HG02870 (cell line): ENCODE results near the gene GTF3C4.

Source experiments
- ATAC-seq: cut with Tn5 transposase; IDR thresholded peaks from one replicate; pipeline ENCODE4 v1.9.1; 2021; ENCODE audit warnings: mild to moderate bottlenecking, moderate library complexity; ENCODE audit not compliant: unreplicated experiment

Gene GTF3C4

DNA sequence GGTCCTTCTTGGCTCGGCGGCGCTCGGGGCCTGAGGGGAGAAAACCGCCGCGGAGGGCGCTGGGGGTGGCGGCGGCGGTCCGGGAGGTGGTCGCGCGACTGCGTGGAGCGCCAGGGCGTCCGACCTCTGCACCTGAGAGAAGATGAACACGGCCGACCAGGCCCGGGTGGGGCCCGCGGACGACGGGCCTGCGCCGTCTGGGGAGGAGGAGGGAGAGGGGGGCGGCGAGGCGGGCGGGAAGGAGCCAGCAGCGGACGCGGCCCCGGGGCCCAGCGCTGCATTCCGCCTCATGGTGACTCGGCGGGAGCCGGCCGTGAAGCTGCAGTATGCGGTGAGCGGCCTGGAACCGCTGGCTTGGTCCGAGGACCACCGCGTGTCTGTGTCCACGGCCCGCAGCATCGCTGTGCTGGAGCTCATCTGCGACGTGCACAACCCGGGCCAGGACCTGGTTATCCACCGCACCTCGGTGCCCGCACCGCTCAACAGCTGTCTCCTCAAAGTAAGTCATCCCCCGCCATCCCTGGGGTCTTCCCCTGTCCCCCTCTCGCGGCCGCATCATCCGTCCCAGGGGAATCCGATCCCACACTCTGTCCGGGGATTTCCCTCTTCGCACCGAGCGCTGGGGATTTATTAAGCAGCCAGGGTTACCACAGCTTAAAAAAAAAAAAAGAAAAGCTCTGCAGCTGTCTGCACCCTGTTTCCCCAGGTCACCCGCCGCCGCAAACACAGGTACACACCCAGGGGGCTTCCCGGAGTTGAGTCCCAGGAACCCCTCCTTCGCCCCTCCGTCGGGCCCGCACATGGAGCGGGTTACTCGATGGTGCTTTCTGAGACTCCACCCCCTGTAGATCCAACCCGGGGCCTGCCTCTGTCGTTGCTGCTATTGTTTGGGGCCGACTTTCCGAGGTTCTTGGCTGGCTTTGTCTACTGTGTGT lies at the start of gene GTF3C4:
TSS of gene GTF3C4 (plus strand) at position 8 of the 935 bp plus-strand sequence. CDS start at position 143, 135 bp downstream.
- peak; percentile 51 for ATAC-seq

GRCh38 chr9:132622159-132622558 lies 48.1 kb upstream of the GTF3C4 start:
- ATAC-seq, result no peak

DNA sequence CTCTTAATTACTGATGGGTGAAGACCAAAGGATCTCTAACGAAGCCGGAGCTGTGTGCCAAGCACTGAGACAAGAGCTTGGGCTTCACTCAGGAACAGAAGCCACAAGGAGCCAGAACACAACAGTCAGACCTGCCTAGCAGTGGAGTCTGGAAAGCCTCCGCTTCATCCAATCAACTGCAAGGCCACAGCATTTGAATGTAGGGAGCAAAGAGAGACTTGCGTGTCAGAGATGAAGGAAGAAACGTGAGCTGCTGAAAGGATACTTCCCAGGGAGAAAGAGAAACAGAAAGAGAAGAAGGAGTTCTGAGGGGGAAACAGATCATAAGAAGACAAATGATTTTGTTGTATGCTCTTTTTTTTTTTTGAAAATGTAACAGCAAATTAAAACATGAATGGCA lies 44.0 kb upstream of the GTF3C4 start:
- no peak for ATAC-seq

DNA sequence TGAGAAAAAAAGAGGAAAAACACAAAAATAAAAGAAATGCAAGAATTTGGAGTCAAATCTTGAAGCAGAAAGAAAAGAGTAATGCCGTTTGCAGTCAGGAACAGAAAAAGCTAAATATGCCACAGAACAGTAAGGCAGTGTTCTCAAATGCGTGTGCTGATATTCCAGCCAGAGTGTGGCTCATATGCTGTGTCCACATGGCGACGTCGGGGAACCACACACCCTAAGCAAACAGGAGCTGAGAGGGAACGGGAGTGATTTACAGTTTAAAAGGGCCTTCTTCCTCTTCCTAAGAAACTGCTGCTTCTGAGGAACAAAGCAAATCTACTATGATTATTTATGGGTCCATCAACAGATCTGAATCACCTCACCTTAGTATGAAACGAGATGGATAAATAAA lies 43.2 kb upstream of the GTF3C4 start:
- ATAC-seq, result no peak

DNA sequence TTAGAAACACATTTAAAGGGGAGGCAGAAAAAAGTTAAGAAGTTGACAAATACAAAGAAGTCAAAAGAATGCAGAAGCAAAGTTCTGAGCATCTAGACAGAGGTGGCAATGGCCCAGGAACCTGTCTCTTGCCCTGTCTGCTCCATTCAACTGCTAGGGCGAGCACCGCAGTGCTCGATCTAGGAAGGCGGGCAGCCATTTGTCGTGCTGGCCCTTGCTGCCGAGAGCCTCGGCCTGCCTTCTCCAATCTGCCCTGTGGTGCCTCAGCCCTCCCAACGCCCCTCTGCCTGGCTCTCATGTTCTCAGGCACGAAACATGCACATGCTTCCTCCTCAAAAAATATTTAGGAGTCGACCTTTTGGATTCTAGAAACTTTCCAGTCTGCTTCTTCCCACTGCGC lies 42.7 kb upstream of the GTF3C4 start:
- ATAC-seq, result no peak

GRCh38 chr9:132628746-132629145 lies 41.5 kb upstream of the GTF3C4 start:
- ATAC-seq, result no peak

GRCh38 chr9:132630116-132630515 lies 40.1 kb upstream of the GTF3C4 start:
- no peak for ATAC-seq

GRCh38 chr9:132630811-132631210 lies 39.5 kb upstream of the GTF3C4 start:
- no peak for ATAC-seq

DNA sequence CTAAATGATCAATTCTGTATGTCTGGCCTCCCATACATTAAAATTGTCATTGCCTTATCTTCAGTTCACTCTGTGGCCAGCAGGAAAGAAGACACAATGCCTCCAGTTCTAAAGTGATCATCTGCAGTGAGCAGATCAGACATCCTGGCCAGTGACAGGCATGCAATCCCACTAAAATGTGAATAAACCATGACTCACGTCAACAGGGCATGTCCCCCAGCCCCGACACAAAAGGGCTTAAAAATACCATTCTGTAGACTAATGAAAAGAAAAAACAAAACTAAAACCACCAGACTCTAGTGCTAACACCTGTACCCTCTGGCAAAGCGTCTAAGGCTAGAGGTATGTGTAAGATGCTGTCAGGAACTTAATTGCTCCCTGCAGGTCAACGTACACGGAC lies 39.0 kb upstream of the GTF3C4 start:
- no peak for ATAC-seq

- ATAC-seq, result no peak
Measured at GRCh38 chr9:132631685-132632084, 38.6 kb upstream of the GTF3C4 start.

DNA sequence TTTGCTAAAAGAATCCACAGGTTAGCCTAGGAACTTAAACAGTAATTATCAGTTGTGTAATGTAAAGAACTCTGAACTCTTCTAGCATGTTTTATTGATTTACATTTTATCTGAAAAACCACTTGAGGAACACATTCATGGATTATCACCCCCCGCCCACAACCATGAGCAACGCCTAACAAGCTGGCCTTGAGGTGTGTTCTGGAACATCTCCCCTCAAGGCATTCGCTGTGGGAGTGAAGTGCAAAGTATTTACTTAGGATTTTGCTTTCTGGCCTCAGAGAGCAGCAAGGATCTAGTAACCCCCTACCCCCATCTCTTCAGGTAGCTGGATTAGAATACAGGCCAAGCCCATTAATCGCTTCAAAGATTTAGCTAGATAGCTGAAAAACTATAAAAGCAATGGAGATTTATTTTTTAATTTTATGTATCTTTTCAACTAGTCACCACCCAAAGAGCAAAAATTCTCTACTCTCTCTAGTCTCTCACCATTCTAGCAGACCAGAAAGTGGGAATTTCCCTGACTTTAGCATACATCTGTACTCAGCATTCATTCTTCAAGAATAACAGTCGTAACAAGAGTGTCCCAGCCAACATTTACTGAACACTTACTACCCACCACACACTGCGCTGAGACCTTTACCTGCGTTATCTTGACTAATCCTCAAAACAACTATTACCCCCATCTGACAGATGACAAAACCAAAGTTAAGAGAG lies 37.7 kb upstream of the GTF3C4 start:
- ATAC-seq, result no peak

DNA sequence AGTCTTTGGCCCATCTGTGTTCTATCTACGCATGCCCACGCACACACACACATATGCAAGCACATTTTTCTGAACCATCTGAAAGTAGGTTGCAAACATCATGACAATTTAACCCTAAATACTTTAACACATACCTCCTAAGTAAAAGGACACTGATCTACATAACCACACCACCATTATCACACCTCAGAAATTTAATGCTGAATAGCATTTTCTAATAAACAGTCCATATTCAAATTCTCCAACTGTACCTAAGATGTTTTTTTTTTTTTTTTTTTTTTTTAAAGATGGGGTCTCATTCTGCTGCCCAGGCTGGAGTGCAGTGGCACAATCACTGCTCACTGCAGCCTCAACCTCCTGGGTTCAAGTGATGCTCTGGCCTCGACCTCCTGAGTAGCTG lies 35.9 kb upstream of the GTF3C4 start:
- ATAC-seq, result no peak

- no peak for ATAC-seq
Measured at GRCh38 chr9:132637351-132637750, 32.9 kb upstream of the GTF3C4 start.

DNA sequence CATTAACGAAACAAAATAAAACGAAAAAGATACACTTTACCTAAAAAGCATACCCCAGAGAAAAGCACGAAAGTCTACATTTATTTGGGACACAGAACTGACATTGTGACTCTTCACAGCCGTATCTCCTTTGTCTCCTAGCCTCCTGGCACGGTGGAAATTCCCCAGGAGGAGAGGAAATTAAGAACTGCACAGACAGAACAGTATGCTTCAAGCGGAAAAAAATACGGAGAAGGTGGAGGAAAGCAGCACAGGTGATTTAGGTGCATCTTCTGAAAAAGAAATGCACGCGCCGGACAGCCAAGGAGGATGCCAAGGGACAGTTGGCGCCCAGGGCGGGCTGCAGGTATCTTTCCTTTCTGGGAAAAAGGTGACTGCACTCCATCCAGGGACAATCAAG lies 32.5 kb upstream of the GTF3C4 start:
- ATAC-seq, result no peak

DNA sequence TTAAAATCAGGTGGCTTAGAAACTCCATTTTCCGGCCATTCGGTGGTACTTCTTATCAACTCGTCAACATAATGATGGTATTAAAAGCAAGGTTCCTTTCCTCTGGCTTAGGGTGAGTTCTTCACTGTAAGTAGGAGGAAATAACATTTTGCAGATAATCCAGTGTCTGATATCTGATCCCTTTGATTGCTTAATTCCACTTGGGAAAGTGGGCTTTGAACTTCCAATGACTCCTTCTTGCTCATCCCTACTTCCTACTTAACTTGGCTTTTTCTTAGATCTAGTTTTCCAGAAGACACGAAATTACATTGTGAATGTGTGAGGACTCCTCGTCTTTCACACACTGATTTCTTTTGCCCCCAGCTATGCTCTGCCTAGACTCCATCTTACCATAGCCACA lies 32.0 kb upstream of the GTF3C4 start:
- no peak for ATAC-seq

DNA sequence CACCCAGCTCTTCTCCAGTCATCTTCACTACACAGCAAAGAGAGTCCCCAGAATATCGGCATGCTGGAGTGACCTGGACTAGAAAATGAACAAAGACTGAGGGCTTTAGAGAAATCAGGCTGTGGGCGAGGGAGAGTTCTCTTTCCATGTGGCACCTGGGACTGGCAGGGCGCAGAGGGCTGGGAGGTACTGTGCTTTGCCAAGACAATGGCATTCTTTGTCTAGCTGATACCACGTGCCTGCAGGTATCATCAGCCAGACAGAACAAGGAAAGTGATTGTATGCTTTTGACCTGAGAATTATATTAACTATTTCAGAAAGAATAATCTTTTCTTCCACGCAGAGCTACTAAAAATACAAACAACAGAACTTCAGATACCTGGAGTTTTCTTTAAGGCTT lies 30.9 kb upstream of the GTF3C4 start:
- ATAC-seq, result no peak

GRCh38 chr9:132641216-132641615 lies 29.0 kb upstream of the GTF3C4 start:
- ATAC-seq, result no peak

DNA sequence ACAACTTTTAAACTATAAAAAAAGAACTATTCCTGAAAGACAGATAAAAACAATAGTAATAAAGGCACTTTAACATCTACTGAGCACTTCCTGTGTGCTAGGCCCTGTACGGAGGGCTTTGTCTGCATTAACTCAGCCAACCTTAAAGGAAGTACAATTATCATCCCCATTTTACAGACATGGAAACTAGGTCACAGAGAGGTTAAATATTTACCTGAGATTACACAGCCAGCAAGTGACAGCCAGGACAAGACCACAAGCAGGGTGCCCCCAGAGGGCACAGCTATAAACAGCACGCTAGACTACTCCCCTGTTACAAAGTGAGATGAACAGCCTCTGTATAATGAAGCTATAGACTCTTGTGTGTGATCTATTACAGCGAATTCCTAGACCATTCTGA lies 26.0 kb upstream of the GTF3C4 start:
- ATAC-seq, result no peak

DNA sequence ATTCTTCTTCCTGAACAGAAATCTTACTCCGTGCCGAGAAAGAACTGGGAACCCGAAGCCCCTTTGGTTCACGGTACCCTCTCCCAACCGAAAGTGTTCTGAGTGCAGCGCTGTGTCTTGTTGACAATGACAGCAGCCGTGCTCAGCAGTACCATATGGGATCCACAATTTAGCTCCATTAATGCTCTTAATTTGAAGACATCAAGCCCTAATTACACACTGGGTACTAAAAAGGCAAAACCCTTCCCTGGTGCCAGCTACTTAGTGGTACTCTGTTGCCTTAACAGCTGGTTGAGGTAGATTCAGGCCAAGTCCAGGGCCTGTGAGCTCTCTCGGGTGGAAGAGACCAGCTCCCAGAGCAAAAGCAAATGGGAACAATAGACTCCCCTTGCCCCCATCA lies 25.0 kb upstream of the GTF3C4 start:
- ATAC-seq, result no peak

DNA sequence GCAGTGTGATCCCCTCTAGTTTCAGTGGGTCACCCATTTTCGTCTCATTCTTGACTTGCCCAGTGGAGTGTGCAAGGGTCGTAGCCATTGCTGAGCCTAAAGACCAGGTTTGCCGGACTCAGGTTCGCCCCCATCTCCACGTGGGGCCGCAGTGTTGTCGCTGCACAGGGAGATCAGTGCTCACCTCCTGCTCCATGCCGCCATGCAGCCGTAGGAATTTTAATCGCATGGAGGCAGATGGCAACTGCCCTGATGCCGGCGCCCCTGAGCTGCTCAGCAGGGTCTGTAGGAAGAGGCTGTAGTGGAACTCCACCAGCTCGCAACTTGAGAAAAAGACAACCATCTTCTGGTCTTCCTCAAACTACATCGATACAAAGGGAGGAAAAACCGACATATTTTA lies 24.6 kb upstream of the GTF3C4 start:
- no peak for ATAC-seq

DNA sequence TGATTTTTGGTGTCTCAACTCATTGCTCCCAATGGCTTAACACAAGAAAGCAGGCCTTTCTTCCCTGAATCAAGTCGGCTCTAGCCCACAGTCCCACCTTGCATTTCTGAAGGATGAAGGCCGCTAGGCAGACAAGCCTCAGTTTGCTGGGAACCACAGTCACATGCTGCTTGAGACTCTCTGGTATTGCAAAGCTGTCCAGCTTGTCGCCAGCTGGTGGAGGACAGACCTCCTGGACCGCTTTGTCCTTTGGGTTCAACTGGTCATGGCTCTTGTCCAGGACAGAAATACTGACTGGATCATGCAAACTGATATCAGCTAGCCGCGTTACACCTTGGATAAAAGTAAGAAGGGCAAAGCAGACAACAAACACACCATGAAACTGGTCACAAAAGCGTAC lies 23.5 kb upstream of the GTF3C4 start:
- no peak for ATAC-seq

DNA sequence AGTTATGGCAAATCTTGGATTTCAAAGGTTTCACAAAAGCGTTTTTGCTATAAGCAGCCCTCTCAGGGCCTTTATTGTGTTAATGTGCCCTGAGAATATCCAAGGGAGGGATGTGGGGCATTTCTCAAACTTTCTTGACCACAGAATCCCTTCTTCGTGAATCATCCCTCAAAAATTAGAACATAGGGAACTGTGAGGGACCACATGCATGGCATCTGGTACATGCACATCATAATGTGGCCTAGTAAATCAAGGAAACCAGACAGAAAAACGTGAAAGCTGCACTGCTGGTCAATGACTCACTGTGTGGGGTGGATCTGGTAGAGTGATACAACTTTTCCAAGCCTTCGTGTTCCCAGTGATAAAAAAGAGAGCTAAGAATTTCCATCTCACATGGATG lies 22.9 kb upstream of the GTF3C4 start:
- no peak for ATAC-seq
